HepG2 (cell line): Measurements from ENCODE around the gene PMEL. TPM values are rescaled to one million over a fixed set of nuclear protein-coding genes. Genes with fewer than 3 reads are reported as not detected.

Experiments
- CEBPG ChIP-seq: IDR thresholded peaks from 2 replicates; pipeline ENCODE4 v1.6.1; 2016
- DR1 ChIP-seq: sonication (generic); formaldehyde crosslinking; IDR thresholded peaks from 2 replicates; pipeline ENCODE4 v1.8.0; 2021; ENCODE audit warnings: mild to moderate bottlenecking, missing genetic modification reagents, inconsistent platforms
- EP300 ChIP-seq, 3 experiments: sonication (generic) in 1 of 3; formaldehyde crosslinking in 1 of 3; IDR thresholded peaks; 2 replicates each; pipeline versions ENCODE4 v1.5.1 to v1.6.1; 2011 to 2020; ENCODE audit warnings: low read depth in 2 of 3, low read length in 2 of 3, borderline replicate concordance in 1 of 3, improper control_type of control experiment in 1 of 3, mild to moderate bottlenecking in 1 of 3, missing genetic modification reagents in 1 of 3, moderate library complexity in 1 of 3
- FOXK2 ChIP-seq: fragments of 450-650 bp; IDR thresholded peaks from 2 replicates; pipeline ENCODE4 v1.6.1; 2016
- FOXO1 ChIP-seq: sonication (generic); formaldehyde crosslinking; IDR thresholded peaks from 2 replicates; pipeline ENCODE4 v1.4.0; 2020; ENCODE audit warnings: missing genetic modification reagents
- GABPA ChIP-seq, 2 experiments: IDR thresholded peaks; 2 replicates each; pipeline ENCODE4 v1.6.1; 2011 to 2016; ENCODE audit warnings: low read depth in 2 of 2, low read length in 1 of 2, missing biosample characterization in 1 of 2, missing genetic modification characterization in 1 of 2
- GLI4 ChIP-seq: sonication (generic); formaldehyde crosslinking; IDR thresholded peaks from 2 replicates; pipeline ENCODE4 v1.5.1; 2020; ENCODE audit warnings: missing genetic modification reagents, mild to moderate bottlenecking, moderate library complexity, borderline replicate concordance
- HNF4A ChIP-seq: sonication (generic); formaldehyde crosslinking; IDR thresholded peaks from 2 replicates; pipeline ENCODE4 v1.4.0; 2020; ENCODE audit warnings: missing genetic modification reagents
- HNRNPLL ChIP-seq: fragments of 200-400 bp; formaldehyde crosslinking; IDR thresholded peaks from 2 replicates; pipeline ENCODE4 v1.6.1; 2017; ENCODE audit warnings: mild to moderate bottlenecking, low read depth, low read length; ENCODE audit not compliant: poor library complexity, severe bottlenecking
- KDM2A ChIP-seq: sonication (generic); formaldehyde crosslinking; IDR thresholded peaks from 2 replicates; pipeline ENCODE4 v1.4.0; 2020; ENCODE audit warnings: low read depth, missing genetic modification reagents, borderline replicate concordance
- KDM5B ChIP-seq: sonication (generic); formaldehyde crosslinking; IDR thresholded peaks from 2 replicates; pipeline ENCODE4 v1.4.0; 2020; ENCODE audit warnings: missing genetic modification reagents, mild to moderate bottlenecking, borderline replicate concordance
- MXI1 ChIP-seq: IDR thresholded peaks from 3 replicates; pipeline ENCODE4 v1.6.1; 2012; ENCODE audit warnings: low read depth, low read length, inconsistent platforms, borderline replicate concordance
- NFYB ChIP-seq: sonication (generic); formaldehyde crosslinking; IDR thresholded peaks from 2 replicates; pipeline ENCODE4 v1.4.0; 2020; ENCODE audit warnings: missing genetic modification reagents
- NPAS2 ChIP-seq: sonication (generic); formaldehyde crosslinking; IDR thresholded peaks from 2 replicates; pipeline ENCODE4 v1.8.0; 2022; ENCODE audit warnings: mild to moderate bottlenecking, missing genetic modification reagents, borderline replicate concordance
- NRL ChIP-seq: sonication (generic); formaldehyde crosslinking; IDR thresholded peaks from 2 replicates; pipeline ENCODE4 v1.5.0; 2020; ENCODE audit warnings: missing genetic modification reagents, mild to moderate bottlenecking, moderate library complexity, borderline replicate concordance
- RARA ChIP-seq: IDR thresholded peaks from 2 replicates; pipeline ENCODE4 v1.6.1; 2016; ENCODE audit warnings: missing genetic modification reagents, missing compliant biosample characterization
- RXRB ChIP-seq: IDR thresholded peaks from 2 replicates; pipeline ENCODE4 v1.6.1; 2016; ENCODE audit warnings: borderline replicate concordance, missing genetic modification reagents, missing compliant biosample characterization
- SP5 ChIP-seq: IDR thresholded peaks from 2 replicates; pipeline ENCODE4 v1.6.1; 2016; ENCODE audit warnings: low read depth, borderline replicate concordance
- SUZ12 ChIP-seq: fragments of 150-350 bp; IDR thresholded peaks from 2 replicates; pipeline ENCODE4 v1.6.1; 2014; ENCODE audit warnings: low read depth, low read length
- TEAD3 ChIP-seq: optimal IDR thresholded peaks from 2 replicates; pipeline ENCODE3; 2016; ENCODE audit warnings: borderline replicate concordance
- ZNF12 ChIP-seq: sonication (generic); formaldehyde crosslinking; IDR thresholded peaks from 2 replicates; pipeline ENCODE4 v1.5.0; 2020; ENCODE audit warnings: missing genetic modification reagents
- ZNF550 ChIP-seq: sonication (generic); formaldehyde crosslinking; IDR thresholded peaks from 2 replicates; pipeline ENCODE4 v1.4.0; 2020; ENCODE audit warnings: mild to moderate bottlenecking, missing genetic modification reagents, borderline replicate concordance
- ZNF577 ChIP-seq: sonication (generic); formaldehyde crosslinking; IDR thresholded peaks from 2 replicates; pipeline ENCODE4 v1.4.0; 2020; ENCODE audit warnings: mild to moderate bottlenecking, low read depth, missing genetic modification reagents, borderline replicate concordance
- ZNF644 ChIP-seq: IDR thresholded peaks from 2 replicates; pipeline ENCODE4 v1.6.1; 2016; ENCODE audit warnings: low read depth
- ZNF703 ChIP-seq: sonication (generic); formaldehyde crosslinking; IDR thresholded peaks from 2 replicates; pipeline ENCODE4 v1.5.1; 2020; ENCODE audit warnings: missing genetic modification reagents, mild to moderate bottlenecking, moderate library complexity, borderline replicate concordance
- ZSCAN31 ChIP-seq: sonication (generic); formaldehyde crosslinking; IDR thresholded peaks from 2 replicates; pipeline ENCODE4 v1.5.0; 2020; ENCODE audit warnings: low read depth, mild to moderate bottlenecking, missing genetic modification reagents
- polyA plus RNA-seq, 8 experiments: library from polyadenylated mRNA; depleted of rRNA in 3 of 8; stranded (reverse) in 7 of 8; unstranded in 1 of 8; fragments of >200 nt; fragmentation: Illumina TruSeq in 4 of 8; extraction: Trizol in 4 of 8; gene quantifications; 2 replicates each; pipeline versions ENCODE4 v1.2.1 to v1.2.3, GENCODE V29; 2011 to 2016; ENCODE audit warnings: low read depth in 4 of 8, missing spikeins in 1 of 8, mixed read lengths in 1 of 8; ENCODE audit not compliant: insufficient read depth in 1 of 8
- total RNA-seq, 5 experiments: library from RNA; depleted of rRNA; stranded (reverse); fragments of >200 nt; fragmentation: Illumina TruSeq; extraction: Trizol; gene quantifications; 2 replicates each; pipeline ENCODE4 v1.2.3, GENCODE V29; 2016; ENCODE audit warnings: low read depth in 1 of 5
- TF ChIP-seq, protein P1 (sequence below): sonication (generic); formaldehyde crosslinking; IDR thresholded peaks from 2 replicates; pipeline ENCODE4 v1.9.0; 2022; ENCODE audit warnings: low read depth, missing genetic modification reagents
- TF ChIP-seq, protein P2 (sequence below): sonication (generic); formaldehyde crosslinking; IDR thresholded peaks from 2 replicates; pipeline ENCODE4 v1.4.0; 2020; ENCODE audit warnings: missing genetic modification reagents

The PMEL gene
- total and polyA plus RNA-seq, 2 of the 13 experiments (the other 11 are each of a cell fraction or from before 2014, with no cell fraction given): 0.49 to 3.3 TPM

DNA sequence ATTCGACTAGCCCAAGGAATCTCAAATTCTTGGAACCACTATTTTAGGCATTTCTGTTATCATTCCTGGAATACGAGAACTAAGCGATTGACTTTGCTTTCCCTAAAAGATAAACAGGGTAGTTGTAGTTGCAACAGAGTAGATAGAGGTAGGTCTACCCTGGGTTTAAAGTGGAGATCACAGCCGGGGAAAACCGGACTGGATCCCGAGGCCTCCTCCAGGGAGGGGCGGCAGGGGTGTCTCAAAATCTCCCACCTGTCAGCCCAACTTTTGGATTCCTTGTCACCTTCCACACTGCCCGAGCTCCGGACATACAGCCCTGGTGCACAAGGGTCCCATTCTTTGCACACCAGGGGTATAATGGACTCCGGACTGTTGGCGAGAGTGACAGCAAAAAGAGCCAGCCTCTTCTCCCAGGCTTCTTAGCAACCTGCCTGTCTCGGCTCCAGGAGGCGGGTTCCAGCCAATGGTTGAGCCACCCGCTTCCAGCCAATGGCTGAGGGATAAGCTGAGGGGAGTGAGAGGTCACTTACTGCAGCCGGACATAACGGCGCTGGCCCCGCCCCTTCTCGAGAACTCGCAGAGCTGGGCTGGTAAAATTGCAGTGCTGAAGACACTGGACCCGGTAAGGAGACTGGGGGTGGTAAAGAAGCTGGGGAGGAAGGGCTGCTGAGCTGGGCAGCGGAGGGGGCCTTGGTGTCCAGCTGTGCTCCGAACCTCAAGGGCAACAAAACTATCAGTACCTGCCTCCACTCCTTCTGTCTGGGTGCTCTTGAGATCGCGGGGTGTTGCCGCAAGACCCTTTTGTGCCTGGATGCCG is 31.1 kb upstream of the PMEL start, which contains the start of gene SUOX (continued):
- TF ChIP-seq ZNF703 (CRISPR knock-in tag): no peak
- TF ChIP-seq FOXK2: peak; percentile 39; the same call in 1 of the 2 replicates
- peak; percentile 50; the same call in 1 of the 2 replicates for TF ChIP-seq GLI4
- peak; percentile 29; the same call in 1 of the 2 replicates for TF ChIP-seq ZSCAN31 (CRISPR knock-in tag)
- TF ChIP-seq SUZ12: no peak
- no peak for TF ChIP-seq NPAS2 (CRISPR knock-in tag)
- no peak; the same call in none of the 2 replicates for TF ChIP-seq CEBPG (CRISPR knock-in tag)
- 0 out of 2 replicates have a peak, but pooled peaks have one; percentile 27 for TF ChIP-seq ZNF12 (CRISPR knock-in tag)
- TF ChIP-seq TEAD3: peak; percentile 14
- peak; percentile 93 for TF ChIP-seq KDM2A
- TF ChIP-seq, protein P1, sequence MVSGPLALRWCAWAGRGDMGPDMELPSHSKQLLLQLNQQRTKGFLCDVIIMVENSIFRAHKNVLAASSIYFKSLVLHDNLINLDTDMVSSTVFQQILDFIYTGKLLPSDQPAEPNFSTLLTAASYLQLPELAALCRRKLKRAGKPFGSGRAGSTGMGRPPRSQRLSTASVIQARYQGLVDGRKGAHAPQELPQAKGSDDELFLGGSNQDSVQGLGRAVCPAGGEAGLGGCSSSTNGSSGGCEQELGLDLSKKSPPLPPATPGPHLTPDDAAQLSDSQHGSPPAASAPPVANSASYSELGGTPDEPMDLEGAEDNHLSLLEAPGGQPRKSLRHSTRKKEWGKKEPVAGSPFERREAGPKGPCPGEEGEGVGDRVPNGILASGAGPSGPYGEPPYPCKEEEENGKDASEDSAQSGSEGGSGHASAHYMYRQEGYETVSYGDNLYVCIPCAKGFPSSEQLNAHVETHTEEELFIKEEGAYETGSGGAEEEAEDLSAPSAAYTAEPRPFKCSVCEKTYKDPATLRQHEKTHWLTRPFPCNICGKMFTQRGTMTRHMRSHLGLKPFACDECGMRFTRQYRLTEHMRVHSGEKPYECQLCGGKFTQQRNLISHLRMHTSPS (CRISPR knock-in tag): peak; percentile 34; the same call in 1 of the 2 replicates
- peak; percentile 89 for TF ChIP-seq DR1
- TF ChIP-seq MXI1: peak; percentile 51; the same call in 1 of the 3 replicates
- no peak for TF ChIP-seq GABPA (IDR thresholded peaks at IDR 0.05; ENCODE audit: low read depth, low read length)
- peak; percentile 65 for TF ChIP-seq GABPA (CRISPR knock-in tag; IDR thresholded peaks at IDR 0.05; ENCODE audit: low read depth)
- peak; percentile 53 for TF ChIP-seq RARA (CRISPR knock-in tag)
- TF ChIP-seq EP300 (IDR thresholded peaks at IDR 0.05; ENCODE audit: low read depth in 2 of 2, low read length in 2 of 2): no peak
- 0 out of 2 replicates have a peak, but pooled peaks have one; percentile 1 for TF ChIP-seq EP300 (CRISPR knock-in tag; IDR thresholded peaks at IDR 0.05; ENCODE audit: borderline replicate concordance)
- TF ChIP-seq NFYB (CRISPR knock-in tag): peak; percentile 88
- TF ChIP-seq ZNF644 (CRISPR knock-in tag): no peak
- peak; percentile 11; the same call in 1 of the 2 replicates for TF ChIP-seq FOXO1 (CRISPR knock-in tag)
- peak; percentile 81 for TF ChIP-seq HNF4A (CRISPR knock-in tag)
- TF ChIP-seq ZNF577 (CRISPR knock-in tag): no peak
- TF ChIP-seq SP5: peak; percentile 47; the same call in 1 of the 2 replicates
- peak; percentile 36 for TF ChIP-seq HNRNPLL
- TF ChIP-seq ZNF550 (CRISPR knock-in tag): no peak
- TF ChIP-seq, protein P2, sequence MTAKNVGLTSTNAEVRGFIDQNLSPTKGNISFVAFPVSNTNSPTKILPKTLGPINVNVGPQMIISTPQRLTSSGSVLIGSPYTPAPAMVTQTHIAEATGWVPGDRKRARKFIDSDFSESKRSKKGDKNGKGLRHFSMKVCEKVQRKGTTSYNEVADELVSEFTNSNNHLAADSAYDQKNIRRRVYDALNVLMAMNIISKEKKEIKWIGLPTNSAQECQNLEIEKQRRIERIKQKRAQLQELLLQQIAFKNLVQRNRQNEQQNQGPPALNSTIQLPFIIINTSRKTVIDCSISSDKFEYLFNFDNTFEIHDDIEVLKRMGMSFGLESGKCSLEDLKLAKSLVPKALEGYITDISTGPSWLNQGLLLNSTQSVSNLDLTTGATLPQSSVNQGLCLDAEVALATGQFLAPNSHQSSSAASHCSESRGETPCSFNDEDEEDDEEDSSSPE (CRISPR knock-in tag): peak; percentile 41
- peak; percentile 14; the same call in 1 of the 2 replicates for TF ChIP-seq RXRB (CRISPR knock-in tag)
- peak; percentile 4; the same call in 1 of the 2 replicates for TF ChIP-seq KDM5B (CRISPR knock-in tag)
- TF ChIP-seq NRL (CRISPR knock-in tag): no peak
